WERI-Rb-1 (cell line): Measurements from ENCODE around the gene SPINK9.

Experiments
- DNase-seq: peaks from one replicate; pipeline ENCODE4 v3.0.0-alpha.2; 2020
- H3K27ac ChIP-seq: fragments of 250-450 bp; sonication (Bioruptor Pico); 2 replicates; pipeline ENCODE4 v1.5.1; 2020; ENCODE audit warnings: mild to moderate bottlenecking, moderate library complexity
- H3K27me3 ChIP-seq: fragments of 250-450 bp; sonication (Bioruptor Pico); 2 replicates; pipeline ENCODE4 v1.5.1; 2021; ENCODE audit warnings: mild to moderate bottlenecking, low read depth, moderate library complexity; ENCODE audit not compliant: insufficient read depth, severe bottlenecking
- H3K36me3 ChIP-seq: fragments of 250-450 bp; sonication (Bioruptor Pico); 2 replicates; pipeline ENCODE4 v1.5.1; 2020; ENCODE audit warnings: mild to moderate bottlenecking, moderate library complexity
- H3K4me3 ChIP-seq: 2 replicates; pipeline ENCODE4 v1.5.1; 2011; ENCODE audit warnings: low read depth, mild to moderate bottlenecking, control low read depth, low read length
- H3K9me3 ChIP-seq: fragments of 250-450 bp; sonication (Bioruptor Pico); 2 replicates; pipeline ENCODE4 v1.5.1; 2021; ENCODE audit warnings: mild to moderate bottlenecking, moderate library complexity; ENCODE audit not compliant: severe bottlenecking
- CTCF ChIP-seq: IDR thresholded peaks from 2 replicates; pipeline ENCODE4 v1.5.1; 2011; ENCODE audit warnings: low read depth, mild to moderate bottlenecking, control low read depth, inconsistent platforms, low read length

SPINK9 gene

GRCh38 chr5:148372893-148373292 is 37.5 kb downstream of the SPINK9 start:
- no peak overlapping the region for H3K4me3 ChIP-seq
- H3K27ac ChIP-seq: peak overlapping the region; percentile 10; the same call in 1 of the 2 replicates
- no peaks in the 10 kb centered on the region for H3K36me3 ChIP-seq
- no peak for TF ChIP-seq CTCF
- peaks cover 13% of the 10 kb centered on the region for H3K9me3 ChIP-seq
- no peaks in the 10 kb centered on the region for H3K27me3 ChIP-seq
- DNase-seq: peak; percentile 71

DNA sequence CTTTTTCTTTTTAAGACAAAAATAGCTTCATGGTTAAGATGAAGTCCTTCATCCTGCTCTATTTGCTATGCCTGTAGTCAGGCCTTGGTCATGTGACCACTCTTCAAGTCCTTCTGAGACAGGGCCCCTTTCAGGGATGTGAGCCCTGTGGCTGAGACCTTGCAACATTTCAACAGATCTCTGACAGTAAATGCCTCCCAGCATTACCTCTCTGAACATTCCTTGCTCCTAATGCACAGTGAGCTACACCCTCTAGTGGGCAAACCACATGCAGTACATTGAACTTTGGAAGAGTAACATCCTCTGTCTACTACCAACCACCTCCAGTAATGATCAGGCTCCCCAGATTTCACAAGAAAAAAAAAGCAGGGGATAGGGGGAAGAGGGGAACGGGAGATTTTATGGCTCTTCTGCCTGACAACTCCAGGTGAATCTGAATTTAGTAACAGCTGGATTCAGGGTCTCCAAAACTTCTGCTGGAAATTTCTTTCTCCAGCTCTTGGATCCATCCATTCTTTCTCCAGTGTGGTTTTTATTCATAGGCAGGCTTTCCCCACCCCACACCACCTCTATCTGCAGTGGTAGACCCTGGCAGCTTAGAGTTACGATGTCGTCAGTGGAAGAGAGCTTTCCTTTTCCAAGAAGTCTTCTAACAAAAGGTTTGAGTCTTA is 39.5 kb downstream of the SPINK9 start:
- TF ChIP-seq CTCF: peak; percentile 83
- H3K9me3 ChIP-seq: no peaks in the 10 kb centered on the region
- peak; percentile 72 for DNase-seq
- no peaks in the 10 kb centered on the region for H3K27me3 ChIP-seq
- no peaks in the 10 kb centered on the region for H3K36me3 ChIP-seq
- no peak overlapping the region for H3K4me3 ChIP-seq
- no peak overlapping the region for H3K27ac ChIP-seq

- no peak for DNase-seq
Observed at GRCh38 chr5:148376198-148376597, 40.8 kb downstream of the SPINK9 start.

DNA sequence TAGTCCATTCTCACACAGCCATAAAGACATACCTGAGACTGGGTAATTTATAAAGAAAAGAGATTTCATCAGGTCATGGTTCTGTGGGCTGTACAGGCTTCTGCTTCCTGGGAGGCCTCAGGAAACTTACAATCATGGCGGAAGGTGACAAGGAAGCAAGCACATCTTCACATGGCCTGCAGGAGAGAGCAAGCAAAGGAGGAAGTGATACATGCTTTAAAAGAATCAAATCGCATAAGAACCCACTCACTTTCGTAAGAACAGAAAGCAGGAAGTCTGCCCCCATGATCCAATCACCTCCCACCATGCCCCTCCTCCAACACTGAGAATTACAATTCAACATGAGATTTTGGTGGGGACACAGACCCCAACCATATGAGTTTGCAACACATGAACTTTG is 43.3 kb downstream of the SPINK9 start:
- Histone ChIP-seq H3K4me3 (no peak overlapping the region), H3K27ac (no peak overlapping the region), H3K36me3 (no peaks in the 10 kb centered on the region), H3K27me3 (no peaks in the 10 kb centered on the region), H3K9me3 (no peaks in the 10 kb centered on the region)
- no peak for TF ChIP-seq CTCF
- DNase-seq: no peak

More at GRCh38 chr5:148376198-148376597, 40.8 kb downstream of the SPINK9 start:
- H3K27me3 ChIP-seq: no peaks in the 10 kb centered on the region
- TF ChIP-seq CTCF: no peak
- no peaks in the 10 kb centered on the region for H3K9me3 ChIP-seq
- no peaks in the 10 kb centered on the region for H3K36me3 ChIP-seq
- H3K27ac ChIP-seq: no peak overlapping the region
- H3K4me3 ChIP-seq: no peak overlapping the region

DNA sequence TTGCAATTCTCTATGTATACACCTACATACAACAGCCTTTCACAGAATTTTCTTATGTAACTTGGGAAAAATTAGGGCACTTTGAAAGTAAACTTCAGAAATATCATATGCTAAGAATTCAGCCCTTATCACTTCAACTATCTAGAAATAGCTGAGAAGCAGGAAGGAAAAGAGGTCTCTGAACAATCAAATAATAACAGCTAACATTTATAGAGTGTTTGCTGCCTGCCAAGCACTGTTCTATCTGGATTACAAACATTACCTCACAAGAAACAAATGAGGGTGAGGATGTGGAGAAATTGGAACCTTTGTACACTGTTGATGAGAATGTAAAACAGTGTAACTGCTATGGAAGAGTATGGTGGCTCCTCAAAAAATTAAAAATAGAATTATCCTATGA is 44.0 kb downstream of the SPINK9 start:
- TF ChIP-seq CTCF: no peak
- H3K4me3 ChIP-seq: no peak overlapping the region
- H3K27ac ChIP-seq: no peak overlapping the region
- H3K9me3 ChIP-seq: no peaks in the 10 kb centered on the region
- no peaks in the 10 kb centered on the region for H3K27me3 ChIP-seq
- no peak for DNase-seq
- no peaks in the 10 kb centered on the region for H3K36me3 ChIP-seq

GRCh38 chr5:148381906-148382305 is 46.5 kb downstream of the SPINK9 start:
- Histone ChIP-seq H3K27me3 (no peaks in the 10 kb centered on the region), H3K4me3 (no peak overlapping the region), H3K36me3 (no peaks in the 10 kb centered on the region), H3K9me3 (no peaks in the 10 kb centered on the region), H3K27ac (no peak overlapping the region)
- DNase-seq: no peak
- no peak for TF ChIP-seq CTCF
